A673 (cell line): ENCODE results near the gene BICC1. TPM values are rescaled to one million over a fixed set of nuclear protein-coding genes. Genes with fewer than 3 reads are reported as not detected.

Experiments
- BruUV-seq: library from RNA; stranded (reverse); fragments of 400-500 nt; replicated peaks from 2 replicates; lab custom pipeline; 2021; lab: Mats Ljungman, UMichigan
- CTCF ChIA-PET: fragments of 300-600 bp; sonication (Branson Sonifier 250); formaldehyde crosslinking; loops from one replicate; lab custom pipeline; 2022; ENCODE audit warnings: antibody characterized with exemption; lab: Charles Lee
- POLR2A ChIA-PET: fragments of 300-600 bp; sonication (Branson Sonifier 250); formaldehyde crosslinking; loops from one replicate; lab custom pipeline; 2022; ENCODE audit warnings: antibody characterized with exemption; ENCODE audit not compliant: low non-redundant PET; lab: Charles Lee
- DNase-seq: peaks from one replicate; pipeline ENCODE4 v3.0.0-alpha.2; 2015; ENCODE audit warnings: low spot score
- H3K27ac ChIP-seq: fragments of 200-600 bp; sonication (generic); 2 replicates; pipeline ENCODE4 v1.5.1; 2016; ENCODE audit warnings: mixed run types, low read depth, mild to moderate bottlenecking, mixed read lengths, antibody characterized with exemption, low read length; ENCODE audit not compliant: poor library complexity, severe bottlenecking
- H3K27me3 ChIP-seq: fragments of 200-600 bp; sonication (generic); replicated peaks from 2 replicates; pipeline ENCODE4 v1.6.1; 2017; ENCODE audit warnings: mixed run types, low read depth, mild to moderate bottlenecking, mixed read lengths, antibody characterized with exemption, low read length; ENCODE audit not compliant: insufficient read depth, poor library complexity
- H3K36me3 ChIP-seq: fragments of 200-600 bp; sonication (generic); 2 replicates; pipeline ENCODE4 v1.6.1; 2016; ENCODE audit warnings: mixed run types, mild to moderate bottlenecking, mixed read lengths, antibody characterized with exemption, low read length; ENCODE audit not compliant: insufficient read depth, poor library complexity, severe bottlenecking
- H3K4me1 ChIP-seq: fragments of 200-600 bp; sonication (generic); 2 replicates; pipeline ENCODE4 v1.6.1; 2017; ENCODE audit warnings: mixed run types, mild to moderate bottlenecking, mixed read lengths, antibody characterized with exemption, low read length; ENCODE audit not compliant: insufficient read depth, poor library complexity, severe bottlenecking
- H3K4me3 ChIP-seq: fragments of 200-600 bp; sonication (generic); 2 replicates; pipeline ENCODE4 v1.5.1; 2016; ENCODE audit warnings: low read depth, mixed run types, mild to moderate bottlenecking, mixed read lengths, low read length; ENCODE audit not compliant: poor library complexity, severe bottlenecking
- H3K9me3 ChIP-seq: fragments of 200-600 bp; sonication (generic); 2 replicates; pipeline ENCODE4 v1.6.1; 2016; ENCODE audit warnings: mixed run types, low read depth, mild to moderate bottlenecking, mixed read lengths, antibody characterized with exemption, low read length; ENCODE audit not compliant: poor library complexity, severe bottlenecking
- CTCF ChIP-seq: fragments of 300-800, 200-600 bp; sonication (generic); conservative IDR thresholded peaks from 2 replicates; pipeline ENCODE4 v1.5.1; 2017; ENCODE audit warnings: low read depth, mild to moderate bottlenecking, antibody characterized with exemption, low read length, moderate library complexity, mixed read lengths
- EZH2 ChIP-seq: fragments of 200-600 bp; sonication (generic); IDR thresholded peaks from 2 replicates; pipeline ENCODE4 v1.6.1; 2017; ENCODE audit warnings: borderline replicate concordance, low read depth, mild to moderate bottlenecking, mixed read lengths, antibody characterized with exemption, low read length; ENCODE audit not compliant: poor library complexity, severe bottlenecking
- intact Hi-C: fragments of 100-400 bp; cut with micrococcal nuclease; formaldehyde crosslinking; loops from one replicate; pipeline ENCODE4 v1.10.0; 2022; ENCODE audit not compliant: unreplicated experiment
- total RNA-seq: library from RNA; stranded (reverse); gene quantifications from 2 replicates; pipeline ENCODE4 v1.2.3, GENCODE V29; 2021

The BICC1 gene
- total RNA-seq, 1 experiment from 2014 or later = 1.6 TPM

DNA sequence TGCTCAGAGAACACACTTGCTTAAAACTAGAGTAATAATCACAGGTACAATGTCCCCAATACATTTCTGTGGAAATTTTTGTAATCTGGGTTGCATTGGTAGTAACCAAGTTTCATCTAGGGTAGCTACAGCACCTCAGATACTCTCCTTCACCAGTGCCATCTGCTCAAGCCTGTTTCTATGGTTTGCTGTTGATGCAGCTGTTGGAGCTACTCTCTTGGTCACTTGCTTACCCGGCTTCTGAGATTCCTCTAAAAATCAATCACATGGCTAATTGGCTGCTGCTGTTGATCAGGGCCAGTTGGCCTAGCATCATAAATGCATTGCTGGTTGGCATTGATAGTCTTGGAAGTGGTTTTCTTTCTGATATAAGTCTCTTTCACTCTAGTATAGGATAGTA, 220.8 kb downstream of the BICC1 start:
- TF ChIP-seq EZH2 = no peak
- TF ChIP-seq CTCF = no peak
- DNase-seq = no peak
- ChIA-PET CTCF (no interaction called here), POLR2A (no interaction called here)
- H3K4me1 ChIP-seq = no peaks in the 10 kb centered on the region
- no peaks in the 10 kb centered on the region for H3K9me3 ChIP-seq
- no peaks in the 10 kb centered on the region for H3K27me3 ChIP-seq
- H3K36me3 ChIP-seq = no peaks in the 10 kb centered on the region
- no TSS peak for BruUV-seq
- H3K4me3 ChIP-seq = no peak overlapping the region
- intact Hi-C loops = no loop called here
- no peak overlapping the region for H3K27ac ChIP-seq

DNA sequence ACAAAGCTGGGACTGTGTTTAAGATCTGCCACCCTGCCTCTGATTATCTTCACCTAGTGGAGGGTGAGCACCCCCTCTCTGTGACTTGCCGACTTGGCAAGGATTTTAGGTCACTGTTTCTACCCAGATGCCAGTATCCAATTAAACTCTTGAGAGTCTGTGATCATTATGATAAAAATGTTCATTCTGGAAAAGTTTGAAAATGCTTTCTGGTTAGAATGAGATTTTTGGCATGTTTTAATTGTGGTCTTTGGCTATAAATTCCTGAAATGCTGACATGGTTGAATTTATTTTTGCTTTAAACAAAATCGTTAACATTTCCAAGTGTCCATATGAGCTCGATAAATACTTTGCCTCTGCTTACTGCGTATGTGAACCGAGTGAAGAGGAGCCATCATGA, 221.4 kb downstream of the BICC1 start:
- no TSS peak for BruUV-seq
- no peak overlapping the region for H3K4me3 ChIP-seq
- no peaks in the 10 kb centered on the region for H3K9me3 ChIP-seq
- POLR2A ChIA-PET = no interaction called here
- H3K4me1 ChIP-seq = no peaks in the 10 kb centered on the region
- no peak for TF ChIP-seq CTCF
- intact Hi-C loops = no loop called here
- H3K36me3 ChIP-seq = no peaks in the 10 kb centered on the region
- no peaks in the 10 kb centered on the region for H3K27me3 ChIP-seq
- CTCF ChIA-PET = no interaction called here
- no peak overlapping the region for H3K27ac ChIP-seq
- no peak for DNase-seq

DNA sequence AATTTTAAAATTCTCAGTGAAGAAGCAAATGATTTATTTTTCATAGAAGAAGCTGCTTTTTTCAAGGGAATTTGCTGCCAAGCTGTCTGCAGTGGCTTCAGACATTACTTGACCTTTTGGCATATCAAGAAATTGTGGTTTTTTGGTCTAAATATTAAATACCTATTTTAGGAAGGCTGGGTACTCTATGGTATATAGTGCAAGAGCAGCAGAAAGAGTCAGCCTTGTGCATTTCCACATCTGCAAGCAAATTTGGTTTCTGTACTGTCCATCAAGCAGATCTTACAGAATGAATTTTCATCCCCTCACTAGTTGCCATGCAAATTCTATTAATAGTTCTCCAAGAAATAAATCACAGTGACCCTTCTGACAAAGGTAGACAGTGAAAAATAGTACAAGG, 222.0 kb downstream of the BICC1 start:
- H3K4me1 ChIP-seq = no peaks in the 10 kb centered on the region
- TF ChIP-seq CTCF (no peak), EZH2 (no peak)
- ChIA-PET POLR2A (no interaction called here), CTCF (no interaction called here)
- BruUV-seq = no TSS peak
- H3K27me3 ChIP-seq = no peaks in the 10 kb centered on the region
- intact Hi-C loops = no loop called here
- no peaks in the 10 kb centered on the region for H3K9me3 ChIP-seq
- no peaks in the 10 kb centered on the region for H3K36me3 ChIP-seq
- no peak overlapping the region for H3K4me3 ChIP-seq
- DNase-seq = no peak
- H3K27ac ChIP-seq = no peak overlapping the region
